EL (cell line): Measurements from ENCODE around the gene EEPD1.

ENCODE experiments used
- DNase-seq: peaks from one replicate; pipeline ENCODE4 v3.0.0-alpha.2; 2016

Gene EEPD1

GRCh38 chr7:36157527-36158320 lies 4.7 kb downstream of the EEPD1 start:
- no peak for DNase-seq

GRCh38 chr7:36158321-36158605 lies 5.2 kb downstream of the EEPD1 start:
- DNase-seq = no peak

- no peak for DNase-seq
Measured at GRCh38 chr7:36159618-36160017, 6.6 kb downstream of the EEPD1 start.

GRCh38 chr7:36160313-36160712 lies 7.3 kb downstream of the EEPD1 start:
- DNase-seq = no peak

- DNase-seq = no peak
Measured at GRCh38 chr7:36161996-36162395, 8.9 kb downstream of the EEPD1 start.

GRCh38 chr7:36165059-36165458 lies 12.0 kb downstream of the EEPD1 start:
- DNase-seq = peak; percentile 31

- DNase-seq = no peak
Measured at GRCh38 chr7:36165802-36166201, 12.7 kb downstream of the EEPD1 start.

GRCh38 chr7:36167403-36168050 lies 14.5 kb downstream of the EEPD1 start:
- no peak for DNase-seq

GRCh38 chr7:36171503-36171902 lies 18.4 kb downstream of the EEPD1 start:
- no peak for DNase-seq

GRCh38 chr7:36175886-36176285 lies 22.8 kb downstream of the EEPD1 start:
- DNase-seq = no peak

GRCh38 chr7:36176697-36177096 lies 23.6 kb downstream of the EEPD1 start:
- DNase-seq = no peak

GRCh38 chr7:36180121-36180520 lies 27.1 kb downstream of the EEPD1 start:
- no peak for DNase-seq

GRCh38 chr7:36181668-36182067 lies 28.6 kb downstream of the EEPD1 start:
- DNase-seq = no peak

- no peak for DNase-seq
Measured at GRCh38 chr7:36182854-36183604, 30.0 kb downstream of the EEPD1 start.

- no peak for DNase-seq
Measured at GRCh38 chr7:36185092-36185491, 32.0 kb downstream of the EEPD1 start.

- no peak for DNase-seq
Measured at GRCh38 chr7:36185756-36186155, 32.7 kb downstream of the EEPD1 start.

- no peak for DNase-seq
Measured at GRCh38 chr7:36186359-36187121, 33.5 kb downstream of the EEPD1 start.

- no peak for DNase-seq
Measured at GRCh38 chr7:36188266-36188665, 35.2 kb downstream of the EEPD1 start.

- no peak for DNase-seq
Measured at GRCh38 chr7:36188906-36189305, 35.9 kb downstream of the EEPD1 start.

- no peak for DNase-seq
Measured at GRCh38 chr7:36190447-36191291, 37.6 kb downstream of the EEPD1 start.

- DNase-seq = peak; percentile 21
Measured at GRCh38 chr7:36191292-36191920, 38.4 kb downstream of the EEPD1 start.
